Liver (tissue), 9 donors: Measurements from ENCODE around the gene NMU. TPM values are rescaled to one million over a fixed set of nuclear protein-coding genes. Genes with fewer than 3 reads are reported as not detected.

Experiments
- DNase-seq: peaks from one replicate; pipeline ENCODE4 v3.0.0-alpha.2; 2017; ENCODE audit warnings: low spot score
- H3K27ac ChIP-seq, 2 donors: one replicate each; pipeline ENCODE4 v1.7.0; 2013; ENCODE audit warnings: inconsistent platforms in 2 of 2, low read length in 2 of 2, control low read depth in 1 of 2, low read depth in 1 of 2, mild to moderate bottlenecking in 1 of 2
- H3K27me3 ChIP-seq, 4 donors: one replicate each; pipeline versions ENCODE4 v1.6.1 to v1.7.0; 2013; ENCODE audit warnings: low read length in 3 of 4, inconsistent platforms in 1 of 4, mild to moderate bottlenecking in 1 of 4, moderate library complexity in 1 of 4; ENCODE audit not compliant: control insufficient read depth in 4 of 4, insufficient read depth in 4 of 4
- H3K36me3 ChIP-seq, 4 donors: one replicate each; pipeline versions ENCODE4 v1.6.1 to v1.7.0; 2013; ENCODE audit warnings: low read length in 3 of 4, mild to moderate bottlenecking in 3 of 4, low read depth in 1 of 4, moderate library complexity in 1 of 4; ENCODE audit not compliant: control insufficient read depth in 4 of 4, insufficient read depth in 3 of 4
- H3K4me1 ChIP-seq, 4 donors: one replicate each; pipeline versions ENCODE4 v1.6.1 to v1.7.0; 2013; ENCODE audit warnings: low read length in 3 of 4, mild to moderate bottlenecking in 3 of 4, moderate library complexity in 1 of 4; ENCODE audit not compliant: control insufficient read depth in 4 of 4, insufficient read depth in 4 of 4
- H3K4me3 ChIP-seq, 3 donors: one replicate each; pipeline versions ENCODE4 v1.6.1 to v1.7.0; 2013; ENCODE audit warnings: low read length in 3 of 3, control low read depth in 1 of 3, low read depth in 1 of 3, mild to moderate bottlenecking in 1 of 3
- H3K9ac ChIP-seq, 2 donors: one replicate each; pipeline ENCODE4 v1.7.0; 2013; ENCODE audit warnings: low read length in 2 of 2, mild to moderate bottlenecking in 2 of 2, moderate library complexity in 2 of 2, control low read depth in 1 of 2, low read depth in 1 of 2
- H3K9me3 ChIP-seq, 4 donors: one replicate each; pipeline versions ENCODE4 v1.6.1 to v1.7.0; 2013; ENCODE audit warnings: low read length in 3 of 4; ENCODE audit not compliant: control insufficient read depth in 4 of 4
- EGR1 ChIP-seq, 2 donors: IDR thresholded peaks; 2 replicates each; pipeline ENCODE4 v1.6.1; 2016 to 2018; ENCODE audit warnings: antibody characterized with exemption in 2 of 2, low read depth in 2 of 2
- FOXA1 ChIP-seq: IDR thresholded peaks from 2 replicates; pipeline ENCODE4 v1.6.1; 2016; ENCODE audit warnings: antibody characterized with exemption
- FOXA2 ChIP-seq: IDR thresholded peaks from 2 replicates; pipeline ENCODE4 v1.6.1; 2016; ENCODE audit warnings: antibody characterized with exemption
- GABPA ChIP-seq, 2 donors: IDR thresholded peaks in 1 of 2; conservative IDR thresholded peaks in 1 of 2; 2 replicates each; pipeline ENCODE4 v1.6.1; 2016; ENCODE audit warnings: antibody characterized with exemption in 2 of 2, mild to moderate bottlenecking in 1 of 2, moderate library complexity in 1 of 2
- HNF4A ChIP-seq, 2 donors: conservative IDR thresholded peaks; 2 replicates each; pipeline ENCODE4 v1.6.1; 2016; ENCODE audit warnings: antibody characterized with exemption in 2 of 2, mild to moderate bottlenecking in 2 of 2
- HNF4G ChIP-seq: IDR thresholded peaks from 2 replicates; pipeline ENCODE4 v1.6.1; 2016; ENCODE audit warnings: antibody characterized with exemption
- JUND ChIP-seq, 2 donors: IDR thresholded peaks; 2 replicates each; pipeline ENCODE4 v1.6.1; 2016; ENCODE audit warnings: antibody characterized with exemption in 2 of 2
- NR2F2 ChIP-seq: IDR thresholded peaks from 2 replicates; pipeline ENCODE4 v1.6.1; 2016; ENCODE audit warnings: antibody characterized with exemption
- RAD21 ChIP-seq, 2 donors: IDR thresholded peaks; 2 replicates each; pipeline ENCODE4 v1.6.1; 2016; ENCODE audit warnings: antibody characterized with exemption in 2 of 2, mild to moderate bottlenecking in 2 of 2
- RXRA ChIP-seq, 2 donors: IDR thresholded peaks; 2 replicates each; pipeline ENCODE4 v1.6.1; 2017 to 2018; ENCODE audit warnings: antibody characterized with exemption in 2 of 2, mild to moderate bottlenecking in 1 of 2
- SP1 ChIP-seq: IDR thresholded peaks from 2 replicates; pipeline ENCODE4 v1.6.1; 2018; ENCODE audit warnings: antibody characterized with exemption, mild to moderate bottlenecking
- TAF1 ChIP-seq: conservative IDR thresholded peaks from 2 replicates; pipeline ENCODE4 v1.6.1; 2016; ENCODE audit warnings: antibody characterized with exemption, mild to moderate bottlenecking
- YY1 ChIP-seq: IDR thresholded peaks from 2 replicates; pipeline ENCODE4 v1.6.1; 2016; ENCODE audit warnings: antibody characterized with exemption, mild to moderate bottlenecking
- WGBS: extraction: QIAGEN DNeasy Blood & Tissue Kit; methylation state at CpG from one replicate; pipeline ENCODE4 v1.1.7; 2013; 5-methylcytosine and 5-hydroxymethylcytosine counted together
- polyA plus RNA-seq, 2 donors: library from polyadenylated mRNA; stranded (reverse) in 1 of 2; unstranded in 1 of 2; fragments of 200-250 nt in 1 of 2; fragments of >200 nt in 1 of 2; fragmentation: Nextera tagmentation in 1 of 2; extraction: Ambion mirVana in 1 of 2; gene quantifications; one replicate each; pipeline versions ENCODE4 v1.2.1 to v1.2.3, GENCODE V29; 2013 to 2015
- total RNA-seq, 2 donors: library from RNA; depleted of rRNA; stranded (reverse); fragments of >200 nt; gene quantifications; one replicate each; pipeline ENCODE4 v1.2.3, GENCODE V29; 2014
- TF ChIP-seq, protein P1 (sequence below): IDR thresholded peaks from 2 replicates; pipeline ENCODE4 v1.6.1; 2016; ENCODE audit warnings: antibody characterized with exemption
- TF ChIP-seq, protein P2 (sequence below): fragments of 150-350 bp; IDR thresholded peaks from 2 replicates; pipeline ENCODE4 v1.5.1; 2017; ENCODE audit warnings: improper control_type of control experiment, low read depth, low read length; ENCODE audit not compliant: missing input control
- TF ChIP-seq, protein P3 (sequence below): IDR thresholded peaks from 2 replicates; pipeline ENCODE4 v1.6.1; 2016; ENCODE audit warnings: antibody characterized with exemption
- TF ChIP-seq, protein P4 (sequence below): IDR thresholded peaks from 2 replicates; pipeline ENCODE4 v1.6.1; 2016; ENCODE audit warnings: antibody characterized with exemption, mild to moderate bottlenecking
- TF ChIP-seq, protein P5 (sequence below): IDR thresholded peaks from 2 replicates; pipeline ENCODE4 v1.6.1; 2016; ENCODE audit warnings: antibody characterized with exemption
- donor health status: healthy.
- donor health status: healthy.
- donor health status: healthy.
- donor health status: healthy.
- donor health status: healthy.

NMU gene
- total and polyA plus RNA-seq, 4 donors = 1.6 TPM; not detected in 3

DNA sequence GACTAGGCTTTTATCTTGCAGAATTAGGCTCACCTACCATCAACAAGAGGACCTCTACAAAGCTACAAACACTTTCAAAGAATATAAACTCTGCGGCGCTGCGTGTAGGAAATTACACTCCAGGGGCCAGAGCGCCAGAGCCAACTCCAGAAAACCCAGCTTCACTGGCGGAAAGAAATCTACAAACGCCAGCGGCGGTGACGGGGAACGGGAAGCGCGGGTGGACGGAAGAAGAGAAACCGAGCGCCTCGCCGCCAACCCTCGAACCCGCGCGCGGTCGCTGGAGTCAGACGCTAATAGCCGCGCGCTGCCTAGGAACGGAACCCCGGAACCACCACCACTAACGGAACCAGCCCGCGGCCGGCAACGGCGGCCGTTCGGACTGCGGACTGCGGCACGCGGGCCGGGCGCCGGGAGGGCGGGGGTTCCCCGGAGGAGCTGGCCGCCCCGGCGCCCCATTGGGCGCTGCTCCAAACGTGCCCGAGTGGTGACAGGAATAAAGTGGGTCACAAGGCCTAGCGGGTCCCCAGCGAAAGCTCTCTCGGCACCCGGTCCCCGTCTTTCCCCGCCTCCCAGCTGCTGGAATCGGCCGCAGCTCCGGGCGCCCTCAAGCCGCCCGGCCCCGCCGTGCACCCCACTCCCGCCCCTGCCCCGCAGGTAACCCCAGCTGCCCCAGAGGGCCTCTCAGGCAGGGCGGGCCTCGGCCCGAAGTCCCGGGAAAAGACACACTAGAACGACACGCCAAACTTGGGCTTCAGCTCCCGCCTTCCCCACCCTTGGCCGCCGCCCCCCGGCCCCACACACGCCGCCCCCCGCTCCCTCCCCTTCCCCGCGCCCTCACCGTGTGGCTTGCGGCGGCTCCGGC, 90.2 kb downstream of the NMU start:
- TF ChIP-seq HNF4A (conservative IDR thresholded peaks at IDR 0.05) (peak in 1 of 2 donors; percentile 7), SP1 (peak; percentile 5), RAD21 (IDR thresholded peaks at IDR 0.05) (no peak), GABPA (IDR thresholded peaks at IDR 0.05 in 1 of 2, conservative IDR thresholded peaks at IDR 0.05 in 1 of 2) (peak in 1 of 2 donors; percentile 40), YY1 (peak; percentile 27), NR2F2 (no peak), TAF1 (no peak), HNF4G (no peak), RXRA (IDR thresholded peaks at IDR 0.05) (no peak), JUND (IDR thresholded peaks at IDR 0.05) (no peak), FOXA1 (no peak), EGR1 (IDR thresholded peaks at IDR 0.05; ENCODE audit: low read depth in 2 of 2) (no peak), FOXA2 (no peak)
- TF ChIP-seq, protein P1, sequence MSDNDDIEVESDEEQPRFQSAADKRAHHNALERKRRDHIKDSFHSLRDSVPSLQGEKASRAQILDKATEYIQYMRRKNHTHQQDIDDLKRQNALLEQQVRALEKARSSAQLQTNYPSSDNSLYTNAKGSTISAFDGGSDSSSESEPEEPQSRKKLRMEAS = no peak
- TF ChIP-seq, protein P2, sequence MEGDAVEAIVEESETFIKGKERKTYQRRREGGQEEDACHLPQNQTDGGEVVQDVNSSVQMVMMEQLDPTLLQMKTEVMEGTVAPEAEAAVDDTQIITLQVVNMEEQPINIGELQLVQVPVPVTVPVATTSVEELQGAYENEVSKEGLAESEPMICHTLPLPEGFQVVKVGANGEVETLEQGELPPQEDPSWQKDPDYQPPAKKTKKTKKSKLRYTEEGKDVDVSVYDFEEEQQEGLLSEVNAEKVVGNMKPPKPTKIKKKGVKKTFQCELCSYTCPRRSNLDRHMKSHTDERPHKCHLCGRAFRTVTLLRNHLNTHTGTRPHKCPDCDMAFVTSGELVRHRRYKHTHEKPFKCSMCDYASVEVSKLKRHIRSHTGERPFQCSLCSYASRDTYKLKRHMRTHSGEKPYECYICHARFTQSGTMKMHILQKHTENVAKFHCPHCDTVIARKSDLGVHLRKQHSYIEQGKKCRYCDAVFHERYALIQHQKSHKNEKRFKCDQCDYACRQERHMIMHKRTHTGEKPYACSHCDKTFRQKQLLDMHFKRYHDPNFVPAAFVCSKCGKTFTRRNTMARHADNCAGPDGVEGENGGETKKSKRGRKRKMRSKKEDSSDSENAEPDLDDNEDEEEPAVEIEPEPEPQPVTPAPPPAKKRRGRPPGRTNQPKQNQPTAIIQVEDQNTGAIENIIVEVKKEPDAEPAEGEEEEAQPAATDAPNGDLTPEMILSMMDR = no peak
- TF ChIP-seq, protein P3, sequence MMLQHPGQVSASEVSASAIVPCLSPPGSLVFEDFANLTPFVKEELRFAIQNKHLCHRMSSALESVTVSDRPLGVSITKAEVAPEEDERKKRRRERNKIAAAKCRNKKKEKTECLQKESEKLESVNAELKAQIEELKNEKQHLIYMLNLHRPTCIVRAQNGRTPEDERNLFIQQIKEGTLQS = no peak
- TF ChIP-seq, protein P4, sequence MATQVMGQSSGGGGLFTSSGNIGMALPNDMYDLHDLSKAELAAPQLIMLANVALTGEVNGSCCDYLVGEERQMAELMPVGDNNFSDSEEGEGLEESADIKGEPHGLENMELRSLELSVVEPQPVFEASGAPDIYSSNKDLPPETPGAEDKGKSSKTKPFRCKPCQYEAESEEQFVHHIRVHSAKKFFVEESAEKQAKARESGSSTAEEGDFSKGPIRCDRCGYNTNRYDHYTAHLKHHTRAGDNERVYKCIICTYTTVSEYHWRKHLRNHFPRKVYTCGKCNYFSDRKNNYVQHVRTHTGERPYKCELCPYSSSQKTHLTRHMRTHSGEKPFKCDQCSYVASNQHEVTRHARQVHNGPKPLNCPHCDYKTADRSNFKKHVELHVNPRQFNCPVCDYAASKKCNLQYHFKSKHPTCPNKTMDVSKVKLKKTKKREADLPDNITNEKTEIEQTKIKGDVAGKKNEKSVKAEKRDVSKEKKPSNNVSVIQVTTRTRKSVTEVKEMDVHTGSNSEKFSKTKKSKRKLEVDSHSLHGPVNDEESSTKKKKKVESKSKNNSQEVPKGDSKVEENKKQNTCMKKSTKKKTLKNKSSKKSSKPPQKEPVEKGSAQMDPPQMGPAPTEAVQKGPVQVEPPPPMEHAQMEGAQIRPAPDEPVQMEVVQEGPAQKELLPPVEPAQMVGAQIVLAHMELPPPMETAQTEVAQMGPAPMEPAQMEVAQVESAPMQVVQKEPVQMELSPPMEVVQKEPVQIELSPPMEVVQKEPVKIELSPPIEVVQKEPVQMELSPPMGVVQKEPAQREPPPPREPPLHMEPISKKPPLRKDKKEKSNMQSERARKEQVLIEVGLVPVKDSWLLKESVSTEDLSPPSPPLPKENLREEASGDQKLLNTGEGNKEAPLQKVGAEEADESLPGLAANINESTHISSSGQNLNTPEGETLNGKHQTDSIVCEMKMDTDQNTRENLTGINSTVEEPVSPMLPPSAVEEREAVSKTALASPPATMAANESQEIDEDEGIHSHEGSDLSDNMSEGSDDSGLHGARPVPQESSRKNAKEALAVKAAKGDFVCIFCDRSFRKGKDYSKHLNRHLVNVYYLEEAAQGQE = no peak
- TF ChIP-seq, protein P5, sequence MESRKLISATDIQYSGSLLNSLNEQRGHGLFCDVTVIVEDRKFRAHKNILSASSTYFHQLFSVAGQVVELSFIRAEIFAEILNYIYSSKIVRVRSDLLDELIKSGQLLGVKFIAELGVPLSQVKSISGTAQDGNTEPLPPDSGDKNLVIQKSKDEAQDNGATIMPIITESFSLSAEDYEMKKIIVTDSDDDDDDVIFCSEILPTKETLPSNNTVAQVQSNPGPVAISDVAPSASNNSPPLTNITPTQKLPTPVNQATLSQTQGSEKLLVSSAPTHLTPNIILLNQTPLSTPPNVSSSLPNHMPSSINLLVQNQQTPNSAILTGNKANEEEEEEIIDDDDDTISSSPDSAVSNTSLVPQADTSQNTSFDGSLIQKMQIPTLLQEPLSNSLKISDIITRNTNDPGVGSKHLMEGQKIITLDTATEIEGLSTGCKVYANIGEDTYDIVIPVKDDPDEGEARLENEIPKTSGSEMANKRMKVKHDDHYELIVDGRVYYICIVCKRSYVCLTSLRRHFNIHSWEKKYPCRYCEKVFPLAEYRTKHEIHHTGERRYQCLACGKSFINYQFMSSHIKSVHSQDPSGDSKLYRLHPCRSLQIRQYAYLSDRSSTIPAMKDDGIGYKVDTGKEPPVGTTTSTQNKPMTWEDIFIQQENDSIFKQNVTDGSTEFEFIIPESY = no peak
- peak; percentile 75 for DNase-seq
- Histone ChIP-seq H3K27me3 (no peaks in the 10 kb centered on the region), H3K36me3 (no peaks in the 10 kb centered on the region), H3K9ac (peak overlapping the region; percentile 64 to 71), H3K4me1 (peaks cover 0 to 20% (median 12%) of the 10 kb centered on the region in 4 donors), H3K4me3 (peak overlapping the region; percentile 80 to 100 (median 90)), H3K9me3 (no peaks in the 10 kb centered on the region), H3K27ac (peak overlapping the region; percentile 93 to 97)
- WGBS = under 1% methylated on average over 87 of the region's 87 CpGs

Other genes with a start within 250 kb of the NMU start
- gene TMEM165, start 240.3 kb downstream of the NMU start, total RNA-seq = 10 to 100 TPM; 41.4 to 42.1 TPM
- 10 to 100 TPM; 16.4 to 16.7 TPM for gene TMEM165, start 240.3 kb downstream of the NMU start, polyA plus RNA-seq
- gene CLOCK, start 89.4 kb downstream of the NMU start, total RNA-seq = 10 to 100 TPM in 1 of 2 donors, 1 to 10 TPM in 1; 7.0 to 19.4 TPM
- 1 to 10 TPM; 5.1 to 5.3 TPM for gene CLOCK, start 89.4 kb downstream of the NMU start, polyA plus RNA-seq
- not detected for gene PDCL2, start 44.1 kb downstream of the NMU start, total RNA-seq
- gene PDCL2, start 44.1 kb downstream of the NMU start, polyA plus RNA-seq = not detected
- gene EXOC1L, start 183.5 kb upstream of the NMU start, total RNA-seq = not detected
- gene EXOC1L, start 183.5 kb upstream of the NMU start, polyA plus RNA-seq = not detected
- 10 to 100 TPM; 10.3 to 18.0 TPM for gene EXOC1, start 217.3 kb upstream of the NMU start, total RNA-seq
- 1 to 10 TPM; 4.2 to 6.8 TPM for gene EXOC1, start 217.3 kb upstream of the NMU start, polyA plus RNA-seq